Activated CD8-positive, alpha-beta memory T cell treated with anti-CD3 and anti-CD28 coated beads for 48 hours (primary cell): Measurements from ENCODE around the gene CRIM1.

ENCODE experiments used
- DNase-seq, 3 experiments: peaks; one replicate each; pipeline ENCODE4 v3.0.0-alpha.2; 2020; ENCODE audit warnings: low read depth in 2 of 3, low spot score in 2 of 3

CRIM1 gene

GRCh38 chr2:36395866-36396265, 40.3 kb downstream of the CRIM1 start:
- no peak for DNase-seq

- DNase-seq = no peak
Measured at GRCh38 chr2:36396878-36397539, 41.4 kb downstream of the CRIM1 start.

- DNase-seq = no peak
Measured at GRCh38 chr2:36397728-36398413, 42.3 kb downstream of the CRIM1 start.

- no peak for DNase-seq
Measured at GRCh38 chr2:36399050-36399449, 43.5 kb downstream of the CRIM1 start.

- no peak for DNase-seq
Measured at GRCh38 chr2:36403675-36404230, 48.2 kb downstream of the CRIM1 start.

GRCh38 chr2:36404318-36404717, 48.7 kb downstream of the CRIM1 start:
- no peak for DNase-seq

- DNase-seq = no peak
Measured at GRCh38 chr2:36404754-36405153, 49.2 kb downstream of the CRIM1 start.

- no peak for DNase-seq
Measured at GRCh38 chr2:36405183-36405582, 49.6 kb downstream of the CRIM1 start.

- no peak for DNase-seq
Measured at GRCh38 chr2:36406296-36406695, 50.7 kb downstream of the CRIM1 start.

- DNase-seq = no peak
Measured at GRCh38 chr2:36407413-36407812, 51.8 kb downstream of the CRIM1 start.

GRCh38 chr2:36408198-36408703, 52.7 kb downstream of the CRIM1 start:
- DNase-seq = no peak

GRCh38 chr2:36409335-36409734, 53.8 kb downstream of the CRIM1 start:
- no peak for DNase-seq

- no peak for DNase-seq
Measured at GRCh38 chr2:36409935-36410334, 54.4 kb downstream of the CRIM1 start.

- no peak for DNase-seq
Measured at GRCh38 chr2:36410681-36411080, 55.1 kb downstream of the CRIM1 start.

- no peak for DNase-seq
Measured at GRCh38 chr2:36411962-36412444, 56.4 kb downstream of the CRIM1 start.

- no peak for DNase-seq
Measured at GRCh38 chr2:36413218-36413617, 57.6 kb downstream of the CRIM1 start.

GRCh38 chr2:36414307-36414706, 58.7 kb downstream of the CRIM1 start:
- no peak for DNase-seq

GRCh38 chr2:36415381-36416022, 59.9 kb downstream of the CRIM1 start:
- DNase-seq = no peak

GRCh38 chr2:36416370-36417165, 61.0 kb downstream of the CRIM1 start:
- no peak for DNase-seq

GRCh38 chr2:36420569-36421181, 65.1 kb downstream of the CRIM1 start:
- DNase-seq = no peak

- no peak for DNase-seq
Measured at GRCh38 chr2:36421379-36421778, 65.8 kb downstream of the CRIM1 start.
